LHCN-M2 (cell line): ENCODE data around the gene SNX17. TPM values are rescaled to one million over a fixed set of nuclear protein-coding genes. Genes with fewer than 3 reads are reported as not detected.

ENCODE experiments used
- DNase-seq: peaks from one replicate; pipeline ENCODE4 v3.0.0-alpha.2; 2012; ENCODE audit warnings: low read depth
- total RNA-seq: library from RNA; depleted of rRNA; stranded (reverse); fragments of >200 nt; gene quantifications from 2 replicates; pipeline ENCODE4 v1.2.3, GENCODE V29; 2014

The SNX17 gene
- total RNA-seq, 1 experiment from 2014 or later: 176 TPM

DNA sequence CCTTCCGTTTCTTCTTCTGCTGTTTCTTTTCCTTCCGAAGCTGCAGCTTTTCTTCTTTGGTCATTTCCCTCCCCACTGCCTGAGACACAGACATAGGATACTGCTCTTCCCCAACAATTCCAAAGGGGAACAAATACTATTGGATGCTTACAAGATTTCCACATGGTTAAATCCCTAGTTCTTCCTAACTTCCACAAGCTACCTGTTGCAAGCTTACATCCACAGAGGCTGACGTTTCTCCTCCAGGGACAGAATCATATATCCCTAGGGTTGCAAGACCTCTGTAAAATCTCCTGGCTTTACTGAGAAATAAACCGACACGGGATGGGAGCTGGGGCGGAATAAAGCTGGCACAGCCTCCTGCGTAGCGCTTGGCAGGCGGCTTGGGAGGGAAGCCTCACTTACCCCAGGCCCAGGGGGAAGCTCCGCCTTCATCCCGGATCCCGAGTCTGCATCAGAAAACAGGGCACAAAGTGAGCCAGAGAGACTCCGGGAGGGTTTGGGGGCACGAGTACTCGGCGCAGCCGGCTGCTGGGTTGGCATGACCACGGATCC lies 868 bp upstream of the SNX17 start:
- no peak for DNase-seq

DNA sequence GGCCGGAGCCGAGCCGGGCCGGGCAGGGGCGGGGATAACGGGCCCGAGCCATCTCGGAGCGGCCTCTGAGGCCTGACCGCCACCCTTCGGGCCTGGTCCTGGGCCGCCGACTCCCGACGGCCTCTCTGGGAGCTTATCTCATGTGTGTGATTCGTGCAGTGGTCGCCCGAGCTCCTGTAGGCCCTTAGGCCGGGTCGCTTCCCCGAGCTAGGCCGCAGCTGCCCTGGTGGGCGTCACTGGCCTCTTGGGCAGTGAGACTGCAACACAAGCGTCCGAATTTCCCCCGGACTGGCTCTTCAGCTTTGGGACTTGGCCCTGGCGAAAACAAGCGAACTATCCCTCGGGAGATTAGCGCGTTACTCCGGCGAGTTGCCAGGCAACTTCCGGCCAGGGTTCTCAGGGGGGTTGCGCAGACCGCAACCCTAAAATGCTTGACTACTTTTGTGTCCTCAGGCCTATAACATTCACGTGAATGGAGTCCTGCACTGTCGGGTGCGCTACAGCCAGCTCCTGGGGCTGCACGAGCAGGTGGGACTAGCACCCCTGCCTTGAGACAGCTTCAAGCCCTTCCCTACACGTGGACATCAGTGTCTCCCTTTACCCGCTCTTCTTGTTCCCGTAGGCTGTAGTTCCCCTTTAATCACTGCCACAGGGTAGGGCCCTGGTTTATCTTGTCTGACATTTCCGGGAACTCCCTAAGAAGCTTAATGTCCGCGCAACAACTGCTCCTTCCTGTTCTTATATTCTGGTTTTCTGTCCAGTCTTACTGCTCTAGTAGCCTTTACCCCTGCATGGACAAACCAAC lies 602 bp downstream of the SNX17 start:
- peak; percentile 64 for DNase-seq

DNA sequence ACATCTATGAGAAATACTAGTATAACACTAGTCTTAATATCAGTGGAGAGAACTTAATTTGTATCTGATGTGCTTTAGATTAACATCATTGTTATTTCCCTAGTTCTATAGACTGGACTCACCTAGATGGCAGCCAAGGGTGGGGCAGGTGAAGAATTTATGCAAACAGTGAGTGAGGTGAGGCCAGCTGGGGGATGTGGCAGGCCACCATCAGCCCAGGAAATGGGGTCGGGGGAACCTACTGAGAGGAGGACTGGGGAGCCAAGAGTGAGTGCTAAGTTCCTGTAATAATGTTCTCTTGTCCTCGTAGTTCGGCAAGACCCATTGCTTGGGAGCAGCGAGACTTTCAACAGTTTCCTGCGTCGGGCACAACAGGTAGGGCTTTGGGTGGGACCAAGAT lies 2.5 kb downstream of the SNX17 start:
- no peak for DNase-seq

DNA sequence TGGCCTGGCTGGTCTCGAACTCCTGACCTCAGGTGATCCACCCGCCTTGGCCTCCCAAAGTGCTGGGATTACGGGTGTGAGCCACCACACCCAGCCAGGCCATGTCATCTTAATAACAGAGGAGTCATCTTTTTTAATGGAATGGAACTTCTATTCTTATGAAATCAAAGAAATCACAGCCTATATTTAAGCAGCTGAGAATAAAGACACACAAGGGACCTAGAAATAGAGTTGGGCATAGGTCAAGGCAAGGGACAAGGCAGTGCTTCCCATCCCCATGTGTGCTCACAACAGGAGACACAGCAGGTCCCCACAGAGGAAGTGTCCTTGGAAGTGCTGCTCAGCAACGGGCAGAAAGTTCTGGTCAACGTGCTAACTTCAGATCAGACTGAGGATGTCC lies 3.2 kb downstream of the SNX17 start:
- no peak for DNase-seq

DNA sequence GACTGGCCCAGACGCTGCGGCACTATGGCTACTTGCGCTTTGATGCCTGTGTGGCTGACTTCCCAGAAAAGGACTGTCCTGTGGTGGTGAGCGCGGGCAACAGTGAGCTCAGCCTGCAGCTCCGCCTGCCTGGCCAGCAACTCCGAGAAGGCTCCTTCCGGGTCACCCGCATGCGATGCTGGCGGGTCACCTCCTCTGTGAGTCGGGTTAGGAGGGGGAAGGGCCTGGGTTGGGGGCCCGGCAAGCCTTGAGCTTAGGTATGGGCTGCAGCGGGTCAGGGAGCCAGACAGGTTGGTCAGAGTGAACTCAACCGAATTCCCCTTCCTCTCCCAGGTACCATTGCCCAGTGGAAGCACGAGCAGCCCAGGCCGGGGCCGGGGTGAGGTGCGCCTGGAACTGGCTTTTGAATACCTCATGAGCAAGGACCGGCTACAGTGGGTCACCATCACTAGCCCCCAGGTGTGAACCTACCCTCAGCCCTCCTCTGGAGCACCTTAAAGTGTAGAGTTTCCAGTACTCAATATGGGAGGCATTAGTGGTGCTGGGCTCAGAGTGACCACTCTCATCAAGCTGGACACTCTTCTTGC lies 5.2 kb downstream of the SNX17 start:
- no peak for DNase-seq

DNA sequence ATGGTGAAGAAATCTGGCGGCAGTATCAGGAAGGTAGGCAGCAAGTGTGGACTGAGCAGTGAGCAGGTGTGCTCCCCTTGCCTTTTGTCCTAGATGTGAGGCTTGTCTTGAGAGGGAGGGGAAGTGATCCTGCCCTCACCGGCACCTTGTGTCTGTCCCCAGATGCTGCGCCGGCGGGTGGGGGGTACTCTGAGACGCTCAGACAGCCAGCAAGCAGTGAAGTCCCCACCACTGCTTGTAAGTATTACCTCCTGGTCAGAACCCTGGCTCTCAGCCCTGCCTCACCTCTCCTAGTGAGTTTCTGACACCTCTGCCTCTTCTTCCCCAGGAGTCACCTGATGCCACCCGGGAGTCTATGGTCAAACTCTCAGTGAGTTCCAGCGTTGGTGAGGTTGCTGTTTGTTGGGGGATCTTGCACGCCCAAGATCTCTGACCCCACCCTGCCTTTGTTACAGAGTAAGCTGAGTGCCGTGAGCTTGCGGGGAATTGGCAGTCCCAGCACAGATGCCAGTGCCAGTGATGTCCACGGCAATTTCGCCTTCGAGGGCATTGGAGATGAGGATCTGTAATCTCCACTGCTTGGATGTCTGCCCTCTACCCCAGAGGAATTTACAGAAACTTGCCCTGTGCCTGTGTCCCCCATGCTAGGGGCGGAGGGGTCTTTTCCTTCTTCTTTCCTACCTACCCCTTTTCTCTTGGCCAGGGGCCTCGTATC lies 5.9 kb downstream of the SNX17 start:
- DNase-seq: no peak

DNA sequence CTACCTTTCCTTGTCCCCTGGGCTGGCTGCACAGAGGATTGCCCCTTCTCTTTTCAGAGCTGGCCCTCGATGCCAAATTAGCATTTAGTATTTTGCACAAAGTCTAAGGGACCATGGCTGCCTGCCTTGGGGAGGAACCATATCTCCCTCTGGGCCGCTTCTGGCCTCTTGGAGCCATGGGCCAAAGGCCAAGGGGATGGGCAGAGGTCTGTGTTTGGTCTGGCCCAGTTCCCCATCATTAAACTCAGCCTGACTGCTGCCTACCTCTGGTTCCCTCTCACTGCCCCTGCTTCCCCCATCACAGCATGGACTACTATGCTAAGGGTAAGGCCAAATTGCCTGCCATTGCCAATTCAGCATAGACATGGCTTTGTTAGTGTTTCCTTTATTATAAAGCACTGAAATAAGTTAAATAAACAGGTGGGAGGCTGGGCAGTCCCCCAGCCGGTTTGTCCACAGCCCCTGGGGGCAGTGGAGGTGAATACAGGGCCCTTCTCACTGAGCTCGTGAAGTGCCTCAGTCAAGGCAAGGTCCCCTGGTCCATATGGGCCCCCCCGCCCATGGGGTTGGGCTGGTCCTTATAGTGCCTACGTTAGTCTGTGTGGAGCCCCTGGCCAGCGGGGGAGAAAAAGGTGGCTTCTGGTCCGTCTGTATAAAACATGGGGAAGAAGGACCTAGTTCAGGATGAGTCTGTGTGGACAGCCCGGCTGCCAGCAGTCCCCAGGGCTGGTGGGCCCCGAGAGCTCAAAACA lies 6.6 kb downstream of the SNX17 start:
- no peak for DNase-seq

DNA sequence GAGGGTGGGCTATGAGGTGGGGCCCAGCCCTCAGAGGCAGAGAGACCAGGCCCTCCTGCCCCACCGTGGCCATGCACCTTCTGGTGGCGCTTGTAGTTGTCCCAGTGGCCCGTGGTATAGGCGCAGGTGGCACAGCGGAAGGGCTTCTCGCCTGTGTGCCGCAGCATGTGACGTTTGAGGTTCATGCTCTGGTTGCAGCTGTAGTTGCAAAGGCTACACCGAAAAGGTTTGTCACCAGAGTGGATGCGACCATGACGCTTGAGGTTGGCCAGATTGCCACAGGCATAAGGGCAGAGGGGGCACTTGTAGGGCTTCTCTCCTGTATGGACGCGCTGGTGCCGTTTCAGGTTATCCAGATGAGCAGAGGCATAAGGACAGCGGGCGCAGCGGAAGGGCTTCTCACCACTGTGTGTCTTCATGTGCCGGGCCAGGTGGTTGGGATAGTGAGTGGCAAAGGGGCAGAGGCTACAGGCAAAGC lies 7.2 kb downstream of the SNX17 start:
- DNase-seq: no peak

DNA sequence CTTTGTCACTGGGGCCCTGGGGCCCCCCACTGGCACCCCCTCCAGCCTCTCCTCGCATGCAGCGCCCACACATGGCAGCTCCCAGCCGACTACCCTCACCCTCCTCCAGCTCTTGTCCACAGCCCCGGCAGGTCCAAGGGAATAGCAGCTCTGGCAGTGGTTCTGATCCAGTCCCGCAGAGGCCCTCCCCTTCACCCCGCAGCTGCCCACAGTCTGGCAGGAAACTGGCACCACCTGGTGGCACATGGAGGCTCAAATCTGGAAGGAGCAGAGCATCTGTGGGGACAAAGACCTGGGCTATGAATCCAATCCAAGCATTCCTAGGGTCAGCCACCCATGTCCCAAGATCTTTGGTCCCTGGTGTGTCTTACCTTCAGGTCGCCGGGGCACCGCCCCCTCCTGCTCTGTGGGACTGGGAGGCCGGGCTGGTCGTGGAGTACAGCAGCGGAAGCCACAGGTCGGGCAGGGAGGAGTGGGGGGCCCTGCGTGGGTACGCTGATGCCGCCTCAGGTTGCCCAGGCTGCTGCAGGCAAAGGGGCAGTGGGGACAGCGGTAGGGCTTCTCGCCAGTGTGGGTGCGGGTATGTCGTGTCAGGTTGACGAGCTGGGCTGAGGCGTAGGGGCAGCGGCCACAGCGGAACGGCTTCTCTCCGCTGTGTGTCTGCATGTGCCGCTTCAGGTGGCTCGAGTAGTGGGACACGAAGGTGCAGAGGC lies 7.8 kb downstream of the SNX17 start:
- peak; percentile 38 for DNase-seq

DNA sequence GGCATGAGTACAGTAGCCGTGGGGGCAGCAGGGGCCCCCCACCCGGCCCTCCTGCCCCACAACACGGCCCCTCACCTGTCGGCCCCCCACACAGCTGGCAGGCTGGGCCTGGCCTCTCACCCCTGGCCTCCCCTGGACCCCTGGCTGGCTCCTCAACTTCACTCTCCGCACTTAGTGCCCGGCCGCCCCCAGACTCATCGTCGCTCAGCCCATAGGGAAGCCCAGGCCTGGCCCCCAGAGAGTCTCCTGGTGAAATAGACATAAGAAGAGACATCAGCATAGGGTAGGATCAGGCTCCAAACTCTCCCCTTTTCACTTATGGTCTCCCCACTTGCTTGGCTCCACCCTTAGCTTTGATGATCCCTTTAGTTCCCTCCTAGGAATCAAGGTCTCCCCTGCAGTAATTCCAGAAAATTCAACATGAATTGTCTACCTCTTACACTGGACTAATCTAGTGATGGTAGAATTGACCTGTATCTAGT lies 8.4 kb downstream of the SNX17 start:
- DNase-seq: no peak

DNA sequence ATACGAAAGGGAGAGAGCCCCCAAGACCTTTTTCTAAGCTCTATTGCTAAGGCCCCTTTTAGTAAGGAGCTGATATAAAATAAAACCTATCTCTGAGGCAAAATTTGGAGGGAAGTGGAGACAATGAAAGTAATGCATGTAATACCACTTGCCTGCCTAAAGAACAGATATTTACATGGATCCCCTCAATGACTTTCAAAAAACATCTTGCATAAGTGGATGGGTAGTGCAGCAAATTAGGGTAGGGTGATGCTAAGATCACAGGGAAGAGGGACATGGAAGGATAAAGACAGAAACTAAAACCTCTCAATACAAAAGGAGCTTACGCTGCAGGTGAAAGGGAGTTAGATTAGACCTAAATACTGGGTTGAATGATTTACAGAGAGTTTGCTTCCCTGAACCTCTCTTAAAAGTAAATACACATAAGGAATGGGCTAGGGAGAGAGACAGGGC lies 9.0 kb downstream of the SNX17 start:
- DNase-seq: no peak

DNA sequence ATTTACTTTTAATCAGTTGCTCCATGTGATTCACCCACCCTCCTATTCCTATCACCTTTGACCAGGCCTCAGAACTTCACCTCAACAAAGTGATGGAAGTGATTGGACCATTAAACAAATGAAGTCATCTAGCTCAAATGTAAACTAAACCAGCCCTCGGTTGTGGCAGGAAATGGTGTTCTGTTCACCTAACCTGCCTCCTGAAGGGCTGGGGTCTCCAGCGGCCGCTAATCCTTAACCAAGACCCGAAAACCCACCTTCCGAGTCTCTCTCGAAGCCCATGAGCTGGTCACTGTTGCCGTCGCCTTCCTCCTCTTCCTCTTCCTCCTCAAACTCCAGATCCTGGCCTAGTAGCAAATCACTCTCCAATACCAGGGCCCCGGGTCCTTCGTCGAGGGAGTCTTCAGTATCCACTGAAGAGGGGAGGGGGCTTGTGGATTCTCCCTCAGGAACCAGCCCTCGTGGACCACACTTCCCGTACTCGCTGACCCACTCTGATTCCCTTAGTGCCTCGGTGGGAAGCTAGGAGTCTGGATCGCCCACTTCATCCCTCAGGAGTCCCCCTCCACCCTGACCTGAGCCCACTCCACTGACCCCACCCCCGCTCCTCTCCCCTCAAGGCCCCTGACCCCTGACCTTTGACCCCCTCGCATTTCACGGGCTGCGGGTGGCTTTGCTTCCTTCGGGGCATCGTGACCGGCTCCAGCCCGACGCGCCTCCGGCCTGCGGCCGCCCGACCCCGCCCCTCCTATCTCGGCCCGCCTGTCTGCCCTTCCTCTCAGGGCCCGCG lies 9.6 kb downstream of the SNX17 start:
- DNase-seq: peak; percentile 55

DNA sequence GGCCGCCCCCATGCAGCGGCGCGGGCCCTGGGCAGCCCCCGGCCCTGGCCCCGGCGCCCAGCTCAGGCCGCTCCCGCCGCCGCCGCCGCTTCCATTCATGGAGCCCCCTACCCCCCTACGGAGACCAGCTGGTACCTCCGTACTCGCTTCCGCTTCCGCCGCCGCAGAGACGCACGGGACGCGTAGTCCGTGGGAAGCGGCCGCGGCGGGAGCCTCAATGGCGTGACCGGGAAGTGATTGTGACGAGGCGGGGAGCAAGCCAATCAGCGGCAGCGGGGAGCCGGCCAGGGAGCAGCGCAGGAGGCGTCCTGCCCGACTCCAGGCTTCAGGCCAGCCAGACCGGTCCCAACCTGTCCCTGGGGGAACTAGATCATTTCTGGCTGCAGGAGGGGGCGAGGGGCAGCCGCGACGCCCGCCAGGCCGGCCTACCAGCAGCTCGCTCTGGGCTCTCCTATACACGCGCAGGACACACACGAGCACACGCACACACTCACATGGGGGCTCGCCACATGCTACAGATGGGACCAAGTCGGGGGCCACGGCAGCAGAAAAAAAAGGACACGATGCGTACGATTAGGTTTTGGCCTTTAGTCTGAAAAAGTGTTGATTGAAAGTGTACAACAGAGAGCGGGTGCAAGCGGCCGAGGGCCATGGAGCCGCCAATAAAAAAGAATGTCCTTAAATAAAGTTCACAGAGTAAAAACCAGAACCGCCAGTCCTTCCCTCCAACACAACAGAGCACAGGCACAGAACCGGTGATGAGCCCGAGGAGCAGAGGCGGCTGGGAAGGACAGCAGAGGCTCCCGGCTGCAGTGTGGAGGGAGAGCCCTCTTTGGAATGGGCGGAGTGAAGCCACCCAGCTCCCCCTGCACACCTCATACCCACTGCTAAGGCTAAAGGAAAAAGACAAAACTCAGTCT lies 10.5 kb downstream of the SNX17 start, which contains the start of gene ZNF513:
Gene ZNF513, minus strand, starts transcription at position 109 of the 920 bp plus-strand sequence. CDS start 208 bp downstream, outside the sequence.
- DNase-seq: peak; percentile 94

DNA sequence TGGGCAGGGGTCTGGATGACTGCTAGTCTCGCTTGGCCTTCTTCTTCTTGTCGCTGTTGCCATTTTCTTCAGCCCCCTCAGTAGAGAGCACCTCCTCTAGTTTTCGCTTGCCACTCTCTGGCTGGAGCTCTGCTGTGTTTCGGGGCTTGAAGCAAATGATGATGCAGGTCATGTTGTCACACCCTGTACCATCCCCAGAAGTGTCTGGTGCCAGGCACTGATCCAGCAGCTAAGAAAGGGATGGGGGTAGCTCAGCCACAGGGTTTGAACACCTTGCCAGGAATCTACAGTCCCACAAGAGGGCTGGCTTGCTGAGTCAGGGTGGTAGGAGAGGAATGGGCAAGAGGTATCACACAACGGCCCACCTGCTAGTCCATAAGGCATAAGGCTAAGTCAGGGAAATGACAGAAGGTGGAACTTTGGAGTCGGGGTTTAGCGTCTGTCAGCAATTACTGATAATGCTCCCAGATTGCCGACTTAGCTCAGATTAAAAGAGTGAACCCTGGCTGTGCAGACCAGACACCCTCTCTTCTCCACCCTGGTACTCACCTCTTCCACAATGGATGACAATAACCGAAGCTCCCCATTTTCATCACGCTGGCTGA lies 11.3 kb downstream of the SNX17 start:
- DNase-seq: no peak

DNA sequence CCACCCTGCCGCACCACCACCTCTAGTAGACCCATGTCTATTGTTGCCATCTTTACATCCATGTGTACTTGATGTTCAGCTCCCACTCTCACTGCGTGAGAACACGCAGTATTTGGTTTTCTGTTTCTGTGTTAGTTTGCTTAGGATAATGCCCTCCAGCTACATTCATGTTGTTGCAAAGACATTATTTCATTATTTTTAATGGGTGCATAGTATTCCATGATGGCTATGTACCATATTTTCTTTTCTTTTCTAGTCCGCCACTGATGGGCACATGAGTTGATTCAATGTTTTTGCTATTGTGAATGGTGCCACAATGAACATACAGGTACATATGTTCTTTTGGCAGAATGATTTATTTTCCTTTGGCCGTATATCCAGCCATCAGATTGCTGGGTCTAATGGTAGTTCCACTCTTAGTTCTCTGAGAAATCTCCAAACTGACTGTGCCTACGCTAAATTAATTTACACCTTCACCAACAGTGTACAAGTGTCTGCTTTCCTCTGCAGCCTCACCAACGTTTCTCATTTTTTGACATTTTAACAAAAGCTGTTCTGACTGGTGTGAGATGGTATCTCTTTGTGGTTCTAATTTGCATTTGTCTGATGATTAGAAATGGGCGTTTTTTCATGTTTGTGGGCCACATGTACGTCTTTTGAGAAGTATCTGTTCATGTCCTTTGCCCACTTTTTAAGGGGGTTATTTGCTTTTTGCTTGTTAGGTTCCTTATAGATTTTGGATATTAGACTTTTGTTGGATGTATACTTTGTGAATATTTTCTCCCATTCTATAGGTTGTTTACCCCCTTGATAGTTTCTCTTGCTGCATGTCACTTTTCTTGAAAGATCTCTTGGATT lies 20.6 kb downstream of the SNX17 start:
- DNase-seq: no peak

DNA sequence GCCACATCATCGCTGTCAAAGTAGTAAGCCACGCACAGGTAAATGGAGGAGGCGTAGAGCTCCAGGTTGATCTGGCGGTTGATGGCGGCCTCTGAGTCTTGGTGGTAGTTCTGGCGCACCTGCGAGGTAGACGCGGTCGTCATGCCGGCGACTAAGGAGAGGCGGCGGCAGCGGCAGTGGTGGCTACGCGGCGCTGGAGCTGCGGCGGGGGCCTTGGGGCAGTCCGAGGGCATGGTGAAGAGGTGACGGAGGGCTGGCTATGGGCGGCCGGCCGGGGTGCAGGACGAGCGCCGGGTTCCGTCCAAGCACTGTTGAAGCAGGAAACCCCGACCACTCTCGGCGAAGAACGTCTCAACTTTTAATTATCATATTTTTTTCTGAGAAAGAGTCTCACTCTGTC lies 22.8 kb downstream of the SNX17 start:
- DNase-seq: no peak

DNA sequence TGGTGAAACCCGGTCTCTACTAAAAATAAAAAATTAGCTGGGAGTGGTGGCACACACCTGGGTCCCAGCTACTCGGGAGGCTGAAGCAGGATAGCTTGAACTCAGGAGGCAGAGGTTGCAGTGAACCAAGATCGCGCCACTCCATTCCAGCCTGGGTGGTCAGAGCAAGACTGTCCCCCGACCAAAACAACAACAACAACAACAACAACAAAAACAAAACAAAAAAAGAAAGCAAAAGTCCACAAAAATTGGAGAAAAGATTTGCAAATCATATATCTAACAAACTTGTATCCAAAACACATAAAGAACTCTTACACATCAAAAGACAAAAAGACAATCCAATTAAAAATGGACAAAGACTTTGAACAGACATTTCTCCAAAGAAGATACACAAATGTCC lies 28.5 kb downstream of the SNX17 start:
- no peak for DNase-seq
